Measurements from ENCODE around the gene BAIAP2. TPM values are rescaled to one million over a fixed set of nuclear protein-coding genes. Genes with fewer than 3 reads are reported as not detected.

BAIAP2 gene
- total RNA-seq, 1 donor from 2014 or later = 139 TPM

GRCh38 chr17:81115219-81115618 is 80.3 kb downstream of the BAIAP2 start:
- ATAC-seq (no peak), DNase-seq (no peak)
- Histone ChIP-seq H3K4me3 (no peak overlapping the region), H3K27me3 (no peaks in the 10 kb centered on the region), H3K9me3 (no peaks in the 10 kb centered on the region), H3K4me1 (no peaks in the 10 kb centered on the region), H3K36me3 (peaks cover 11% of the 10 kb centered on the region), H3K27ac (no peak overlapping the region)
- no peak for TF ChIP-seq CTCF (IDR thresholded peaks at IDR 0.05)
- intact Hi-C loops (cut with DNase I) = no loop called here

DNA sequence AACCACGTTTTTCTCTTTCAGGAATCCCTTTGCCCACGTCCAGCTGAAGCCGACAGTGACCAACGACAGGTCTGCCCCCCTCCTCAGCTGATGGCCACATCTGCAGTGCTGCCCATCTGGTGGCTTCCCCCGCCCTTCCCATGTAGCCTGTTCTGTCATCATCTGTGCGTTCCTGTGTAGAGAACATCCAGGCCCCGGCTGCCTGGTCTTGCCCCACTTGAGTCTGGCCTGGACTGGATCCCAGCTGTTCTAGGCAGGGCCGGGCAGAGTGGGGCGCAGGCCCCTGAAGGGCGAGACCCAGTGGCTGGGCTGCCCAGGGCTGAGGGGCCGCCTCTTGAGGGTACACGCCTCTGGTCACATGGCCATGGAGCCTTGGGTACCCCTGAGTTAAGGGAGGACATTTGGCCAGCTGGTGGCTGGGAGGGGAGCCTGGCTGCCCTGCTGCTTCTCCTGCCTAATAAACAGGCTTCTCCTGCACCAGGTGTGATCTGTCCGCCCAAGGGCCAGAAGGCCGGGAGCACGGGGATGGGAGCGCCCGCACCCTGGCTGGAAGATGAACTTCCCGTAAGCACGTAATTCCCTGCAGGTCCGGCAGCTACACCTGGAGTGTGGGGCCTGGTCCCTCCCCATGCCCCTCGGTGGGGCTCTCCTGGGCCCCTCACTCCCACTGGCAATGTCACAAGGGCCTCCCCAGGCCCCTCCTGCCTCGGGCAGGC is 81.0 kb downstream of the BAIAP2 start:
- no peaks in the 10 kb centered on the region for H3K9me3 ChIP-seq
- no peak overlapping the region for H3K4me3 ChIP-seq
- H3K27me3 ChIP-seq = no peaks in the 10 kb centered on the region
- DNase-seq (no peak), ATAC-seq (peak; percentile 2)
- intact Hi-C loops (cut with DNase I) = no loop called here
- no peaks in the 10 kb centered on the region for H3K4me1 ChIP-seq
- H3K27ac ChIP-seq = no peak overlapping the region
- no peak for TF ChIP-seq CTCF (IDR thresholded peaks at IDR 0.05)
- peaks cover 8% of the 10 kb centered on the region for H3K36me3 ChIP-seq

- no peak overlapping the region for H3K4me3 ChIP-seq
- H3K27me3 ChIP-seq = no peaks in the 10 kb centered on the region
- H3K9me3 ChIP-seq = no peaks in the 10 kb centered on the region
- no peak overlapping the region for H3K27ac ChIP-seq
- intact Hi-C loops (cut with DNase I) = no loop called here
- ATAC-seq = no peak
- H3K4me1 ChIP-seq = no peaks in the 10 kb centered on the region
- TF ChIP-seq CTCF (IDR thresholded peaks at IDR 0.05) = no peak
- peaks cover 8% of the 10 kb centered on the region for H3K36me3 ChIP-seq
- DNase-seq = no peak
Measured at GRCh38 chr17:81116704-81117103, 81.8 kb downstream of the BAIAP2 start.

- Histone ChIP-seq H3K4me1 (no peaks in the 10 kb centered on the region), H3K4me3 (no peak overlapping the region), H3K36me3 (peaks cover 8% of the 10 kb centered on the region), H3K27ac (no peak overlapping the region), H3K9me3 (no peaks in the 10 kb centered on the region), H3K27me3 (no peaks in the 10 kb centered on the region)
- ATAC-seq = no peak
- intact Hi-C loops (cut with DNase I) = no loop called here
- DNase-seq = no peak
- no peak for TF ChIP-seq CTCF (IDR thresholded peaks at IDR 0.05)
Measured at GRCh38 chr17:81117672-81118198, 82.8 kb downstream of the BAIAP2 start.

GRCh38 chr17:81118308-81119221 is 83.6 kb downstream of the BAIAP2 start:
- peaks cover 8% of the 10 kb centered on the region for H3K36me3 ChIP-seq
- H3K9me3 ChIP-seq = no peaks in the 10 kb centered on the region
- no peak overlapping the region for H3K27ac ChIP-seq
- TF ChIP-seq CTCF (IDR thresholded peaks at IDR 0.05) = no peak
- H3K27me3 ChIP-seq = no peaks in the 10 kb centered on the region
- peak; percentile 0 for ATAC-seq
- H3K4me1 ChIP-seq = no peaks in the 10 kb centered on the region
- intact Hi-C loops (cut with DNase I) = no loop called here
- no peak overlapping the region for H3K4me3 ChIP-seq
- DNase-seq = no peak
